Measurements from ENCODE around the gene APBB2.

The APBB2 gene

DNA sequence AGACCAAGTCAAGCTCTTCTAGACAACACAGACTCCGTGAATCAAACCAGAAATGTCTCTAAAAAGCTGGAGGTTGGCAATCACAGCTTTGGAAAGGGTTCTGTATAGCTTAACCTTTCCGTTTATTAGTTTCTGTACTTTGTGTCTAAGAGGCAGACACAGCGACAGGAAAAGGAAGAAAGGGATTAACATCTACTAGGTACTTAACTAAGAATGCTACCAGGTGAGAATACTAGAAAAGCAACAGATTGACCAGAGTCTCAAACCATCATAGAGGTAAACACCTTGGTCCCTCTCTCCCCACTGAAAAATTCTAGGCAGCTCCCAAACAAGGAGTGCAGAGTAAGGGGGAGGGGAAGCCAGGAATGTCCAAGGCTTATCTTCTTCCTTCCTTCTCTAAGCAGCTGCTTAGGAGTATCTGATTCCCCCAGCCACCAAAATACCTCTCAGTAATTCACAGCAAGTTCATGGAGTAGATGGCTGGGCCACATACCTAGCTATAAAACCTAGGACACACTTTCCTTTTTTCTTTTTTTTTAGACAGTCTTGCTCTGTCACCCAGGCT is 80.8 kb downstream of the APBB2 start:
- DNase-seq: no peak

DNA sequence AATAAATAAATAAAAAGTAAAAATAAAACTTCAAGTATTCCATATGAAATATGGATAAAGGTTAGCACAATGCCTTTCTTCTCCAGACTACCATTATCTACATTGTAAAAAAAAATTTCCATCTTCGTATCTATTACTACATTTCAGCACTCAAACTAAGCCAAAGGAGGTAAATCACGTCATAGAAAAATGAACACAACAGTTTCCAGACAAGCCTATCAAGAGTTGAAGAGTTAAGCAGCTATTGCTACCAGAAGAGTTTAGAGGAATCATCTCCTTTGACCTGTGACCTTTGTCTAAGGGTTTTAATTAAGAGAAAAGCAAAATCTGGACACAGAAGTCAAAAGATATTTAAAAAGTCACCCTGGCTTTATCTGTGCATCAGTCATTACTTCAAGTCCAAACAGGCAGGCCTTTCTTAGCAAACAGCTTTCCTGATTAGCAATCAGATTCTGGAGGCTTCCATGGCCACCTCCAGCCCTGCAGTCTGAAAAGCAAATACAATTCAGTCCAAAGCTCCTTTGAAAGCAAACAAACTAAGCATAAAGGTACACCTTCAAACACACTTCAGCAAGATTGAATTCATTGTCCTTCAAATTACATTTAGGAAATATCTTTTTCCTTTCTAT is 82.2 kb downstream of the APBB2 start:
- no peak for DNase-seq

DNA sequence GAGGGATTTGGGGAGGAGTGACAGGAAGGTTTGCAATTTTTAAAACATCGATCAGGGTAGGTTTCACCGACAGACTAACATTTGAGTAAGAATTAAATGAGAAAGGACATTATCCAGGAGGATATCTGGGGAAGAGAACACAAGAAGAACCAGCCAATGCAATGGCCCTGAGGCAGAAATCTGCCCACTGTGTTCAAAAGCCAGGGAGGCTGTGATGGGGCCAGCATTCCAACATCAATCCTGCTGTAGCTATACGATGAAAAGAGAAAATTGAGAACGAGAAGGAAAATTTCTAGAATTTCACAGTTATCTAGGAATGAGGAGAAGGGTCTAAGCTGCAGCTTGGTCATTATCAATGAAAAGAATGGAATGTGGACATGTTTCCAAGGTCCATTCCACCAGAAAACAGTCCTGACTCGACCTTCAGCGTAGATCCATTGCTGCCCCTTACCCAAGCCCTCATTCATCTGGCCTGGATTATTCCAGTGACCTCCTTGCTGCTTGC is 84.4 kb downstream of the APBB2 start:
- no peak for DNase-seq

DNA sequence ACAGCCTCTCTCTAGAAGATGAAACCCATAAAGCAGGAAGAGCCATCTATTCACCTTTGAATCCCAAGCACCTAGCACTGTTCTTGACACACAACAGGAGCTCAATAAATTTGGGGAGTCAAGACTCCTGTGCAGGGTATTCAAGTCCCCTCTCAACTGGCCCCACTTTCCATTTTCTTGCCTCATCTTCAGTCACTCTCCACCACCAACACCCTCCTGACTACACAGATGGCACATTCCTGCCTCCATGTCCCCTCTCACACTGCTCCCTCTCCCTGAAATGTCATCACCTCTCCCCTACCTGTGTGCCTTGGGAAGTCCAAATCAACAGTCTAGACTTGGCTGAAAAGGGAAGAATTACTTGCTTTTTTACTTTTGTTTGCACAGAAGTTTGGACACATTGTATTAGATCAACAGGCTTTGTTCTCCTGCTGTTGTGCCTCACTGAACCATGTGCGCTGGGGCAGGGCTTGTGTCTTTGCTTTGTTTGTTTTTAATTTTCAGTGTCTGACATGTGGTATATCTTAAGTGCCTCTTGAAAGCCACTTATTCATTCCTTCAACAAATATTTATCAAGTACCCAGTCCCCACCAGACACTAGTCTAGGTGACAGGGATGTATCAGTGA is 85.1 kb downstream of the APBB2 start:
- DNase-seq: no peak

DNA sequence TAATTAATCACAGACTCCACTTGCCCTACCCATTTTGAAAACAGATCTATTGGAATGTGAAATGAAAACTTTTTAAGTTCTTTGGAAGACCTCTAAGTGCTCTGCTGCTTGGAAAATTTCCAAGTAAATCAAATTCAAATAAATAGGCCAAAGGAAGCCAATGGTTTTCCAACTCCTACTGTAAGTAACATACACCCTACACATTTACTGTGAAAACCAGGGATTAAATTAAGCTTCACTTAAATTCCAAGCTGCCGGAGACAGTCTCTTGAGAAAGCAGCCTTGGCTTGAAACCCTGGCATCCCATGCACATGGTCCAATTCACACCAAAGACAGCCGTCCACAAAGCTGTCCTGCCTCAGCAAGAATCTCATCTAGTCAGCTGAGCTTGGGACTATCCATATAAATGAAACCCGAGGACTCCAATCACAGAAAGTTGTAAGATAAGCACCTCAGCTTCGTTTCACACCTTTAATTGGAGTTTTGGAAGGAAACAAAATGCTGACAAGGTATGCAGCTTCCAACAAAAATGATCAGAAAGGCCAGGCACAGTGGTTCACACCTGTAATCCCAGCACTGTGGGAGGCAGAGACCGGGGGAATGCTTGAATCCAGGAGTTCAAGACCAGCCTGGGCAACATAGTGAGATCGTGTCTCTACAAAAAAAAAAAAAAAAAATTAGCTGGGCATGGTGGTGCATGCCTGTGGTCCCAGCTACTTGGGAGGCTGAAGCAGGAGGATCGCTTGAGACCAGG is 88.6 kb downstream of the APBB2 start:
- no peak for DNase-seq

DNA sequence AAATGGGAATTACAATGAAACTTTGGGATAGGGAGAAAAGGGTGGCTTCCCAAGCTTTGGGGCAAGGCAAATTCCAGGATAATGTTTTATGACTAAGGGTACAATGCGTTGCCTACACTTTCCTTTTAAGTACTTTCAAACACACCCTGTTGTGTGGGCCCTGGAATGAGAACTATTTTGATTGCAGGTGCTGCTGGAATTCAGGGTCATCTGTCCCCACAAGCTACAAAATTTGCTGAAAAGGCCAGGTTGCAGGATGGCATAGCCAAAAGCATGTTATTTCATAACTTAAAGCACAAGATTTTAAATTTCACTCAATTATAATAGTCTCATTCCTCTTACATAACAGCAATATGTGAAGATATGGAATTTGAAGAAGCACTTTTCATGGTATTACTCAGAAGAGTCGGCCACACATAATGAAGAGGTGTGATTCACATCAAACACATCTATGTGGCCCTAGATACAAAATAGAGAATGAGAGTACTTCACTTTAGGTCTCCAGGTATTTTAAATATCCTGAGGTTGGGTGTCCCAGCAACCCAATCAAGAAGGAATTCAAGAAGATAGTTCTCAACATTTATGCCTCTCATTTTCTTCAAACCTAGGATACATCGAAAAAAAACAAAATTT is 89.3 kb downstream of the APBB2 start:
- DNase-seq: no peak

DNA sequence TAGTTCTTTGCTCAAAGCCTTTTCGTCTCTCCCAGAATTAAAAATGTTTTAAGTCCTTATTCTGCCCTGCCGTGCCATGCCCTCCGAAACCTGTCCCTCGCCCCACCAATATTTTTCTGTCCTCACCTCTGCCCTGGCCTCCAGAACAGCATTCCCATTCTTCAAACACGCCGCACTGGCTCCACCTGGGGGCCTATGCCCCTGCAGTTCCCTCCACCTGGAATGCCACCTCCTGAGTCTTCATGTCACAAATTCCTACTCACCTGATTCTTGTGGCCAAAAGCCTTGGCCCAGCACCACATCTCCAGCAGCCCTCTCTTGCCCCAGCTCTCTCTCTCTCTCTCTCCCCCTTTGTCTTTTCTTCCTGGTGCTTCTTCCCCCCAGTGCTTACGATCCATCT is 91.6 kb downstream of the APBB2 start:
- DNase-seq: no peak

DNA sequence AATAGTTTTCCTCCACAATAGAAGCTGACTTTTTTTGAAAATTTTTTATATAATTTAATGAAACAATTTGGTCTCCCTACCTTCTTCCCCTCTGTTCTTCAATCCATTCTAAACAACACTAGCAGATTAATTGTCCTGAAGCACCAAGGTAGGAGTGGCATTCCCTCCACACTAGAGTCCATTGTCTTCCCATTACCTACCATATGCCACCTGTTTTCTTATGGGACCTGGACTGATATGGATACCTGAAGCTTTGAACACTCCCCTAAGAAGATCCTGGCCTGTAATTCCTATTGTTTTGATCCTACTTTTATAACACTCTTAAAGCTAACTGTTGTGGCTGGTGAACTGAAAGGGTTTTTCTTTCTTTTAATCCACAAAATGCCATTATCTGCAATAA is 92.0 kb downstream of the APBB2 start:
- DNase-seq: no peak

DNA sequence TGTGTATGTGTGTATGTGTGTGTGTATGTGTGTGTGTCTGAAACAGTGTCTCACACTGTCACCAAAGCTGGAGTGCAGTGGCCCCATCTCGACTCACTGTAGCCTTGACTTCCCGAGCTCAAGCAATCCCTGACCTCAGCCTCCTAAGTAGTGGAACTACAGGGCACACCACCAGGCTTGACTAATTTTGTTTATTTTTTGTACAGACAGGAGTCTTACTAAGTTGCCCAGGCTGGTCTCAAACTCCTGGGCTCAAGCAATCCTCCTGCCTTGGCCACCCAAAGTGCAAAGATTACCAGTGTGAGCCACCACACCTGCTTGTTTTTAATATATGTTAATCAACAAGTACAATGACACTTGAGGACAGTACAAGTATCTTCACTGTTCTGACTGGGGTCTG is 92.4 kb downstream of the APBB2 start:
- no peak for DNase-seq

DNA sequence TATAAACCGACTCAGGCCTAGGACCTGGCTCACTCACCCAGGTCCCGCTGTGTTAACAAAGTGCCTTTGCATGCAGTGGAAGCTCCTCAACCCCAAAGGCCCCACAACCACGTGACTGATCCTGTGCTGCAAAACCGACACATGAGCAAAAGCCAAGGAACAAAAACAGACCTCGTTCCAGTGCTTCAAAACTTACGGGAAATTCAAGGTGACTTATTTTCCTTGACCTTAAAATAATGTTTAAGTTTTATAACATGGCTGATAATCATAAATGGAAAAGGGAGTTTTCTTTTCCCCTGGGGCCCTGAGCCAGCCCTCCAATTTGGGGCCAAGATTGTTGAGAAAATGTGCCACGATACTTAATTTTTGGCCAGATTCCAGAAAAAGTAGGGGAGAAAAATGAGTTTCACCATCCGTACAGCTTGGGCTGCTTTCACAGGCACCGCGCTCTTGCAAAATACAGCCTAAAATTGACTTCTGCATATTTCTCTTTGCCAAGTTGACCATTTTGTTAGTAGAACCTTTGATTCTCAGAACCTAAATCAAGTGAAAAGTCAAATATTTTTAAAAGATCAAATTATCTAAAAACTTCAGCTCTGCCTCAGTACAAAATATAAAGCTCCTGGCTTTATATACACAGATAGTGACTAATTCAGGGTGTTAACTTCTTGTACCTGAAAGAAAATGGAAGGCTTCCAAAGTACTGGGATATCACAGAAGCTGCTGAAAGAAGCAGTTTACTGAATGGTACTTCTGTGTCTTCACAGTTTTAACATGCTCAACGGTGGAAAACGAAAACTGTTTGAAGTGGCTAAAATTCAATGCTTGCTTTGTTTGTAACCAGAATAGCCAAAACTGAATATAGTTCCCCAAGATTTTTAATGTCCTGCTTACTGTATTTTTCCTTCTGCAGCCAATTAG is 93.8 kb downstream of the APBB2 start:
- no peak for DNase-seq

DNA sequence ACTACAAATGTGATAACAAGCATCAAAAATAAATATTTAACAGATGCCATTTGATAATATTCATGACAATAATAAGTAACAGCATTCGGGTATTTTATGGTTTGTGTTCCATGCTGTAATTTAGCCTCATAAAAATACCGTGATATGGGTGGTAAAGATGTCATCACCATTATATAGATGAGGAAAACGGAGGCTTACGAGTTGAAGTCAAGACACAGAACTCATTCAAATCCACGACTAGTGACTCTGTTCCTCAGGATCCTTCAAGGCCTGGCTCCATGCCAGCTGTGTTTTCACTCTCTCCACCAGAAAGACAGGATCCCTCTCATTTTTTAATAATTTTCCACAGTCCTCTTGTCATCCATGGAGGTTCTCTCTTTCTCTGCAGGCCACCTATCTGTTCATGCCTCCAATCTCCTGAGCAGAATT is 94.5 kb downstream of the APBB2 start:
- DNase-seq: no peak

DNA sequence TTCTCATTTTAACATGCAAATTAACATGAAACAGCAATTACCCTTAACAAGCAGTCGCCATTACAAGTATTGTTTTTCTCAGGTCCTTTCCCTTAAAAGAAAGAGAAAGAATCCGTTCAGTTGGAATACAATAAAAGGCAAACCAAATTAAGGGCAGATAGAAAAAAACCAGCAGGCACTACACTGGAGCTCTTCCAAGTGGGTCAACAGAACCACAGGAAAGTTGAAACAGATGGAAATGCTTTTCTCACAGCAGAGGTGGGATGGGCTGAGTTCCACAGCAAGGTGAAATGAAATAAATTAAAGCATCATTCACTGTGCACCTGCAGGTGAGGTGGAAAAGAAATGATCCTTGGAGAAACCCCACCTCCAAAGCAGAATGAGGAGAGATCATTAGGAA is 102.6 kb downstream of the APBB2 start:
- DNase-seq: no peak

DNA sequence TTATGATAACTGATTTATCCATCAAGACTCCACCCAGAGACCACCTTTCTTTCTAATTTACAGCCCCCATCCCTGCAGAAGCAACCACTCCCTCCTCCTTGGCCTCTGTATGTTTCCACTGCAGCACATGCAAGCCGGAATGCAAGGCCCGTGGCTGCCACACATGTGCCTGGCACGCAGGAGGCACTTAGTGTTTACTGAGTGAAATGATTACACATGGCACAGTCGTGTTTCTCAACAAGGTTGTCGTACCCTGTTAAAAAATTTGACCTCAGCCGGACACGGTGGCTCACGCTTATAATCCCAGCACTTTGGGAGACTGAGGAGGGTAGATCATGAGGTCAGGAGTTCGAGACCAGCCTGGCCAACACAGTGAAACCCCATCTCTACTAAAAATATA is 104.3 kb downstream of the APBB2 start:
- no peak for DNase-seq

DNA sequence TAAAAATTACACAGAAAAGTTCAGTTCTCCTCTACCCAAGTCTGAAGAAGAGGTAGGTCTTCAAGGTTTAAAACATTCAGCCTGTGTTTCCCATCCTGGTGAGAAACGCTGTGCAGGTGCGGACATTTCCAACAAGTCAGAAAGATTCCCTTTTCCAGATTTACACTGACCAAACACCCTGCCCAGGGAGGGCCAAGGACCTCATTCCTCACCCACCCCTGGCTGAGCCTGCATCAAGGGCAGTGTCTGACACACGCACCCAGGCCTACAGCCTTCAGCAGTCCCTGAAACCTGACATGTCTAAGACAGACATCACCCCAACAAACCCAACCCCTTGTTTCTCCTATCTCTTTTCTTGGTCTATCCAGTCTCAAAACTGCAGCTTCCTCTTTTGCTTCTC is 105.9 kb downstream of the APBB2 start:
- no peak for DNase-seq

DNA sequence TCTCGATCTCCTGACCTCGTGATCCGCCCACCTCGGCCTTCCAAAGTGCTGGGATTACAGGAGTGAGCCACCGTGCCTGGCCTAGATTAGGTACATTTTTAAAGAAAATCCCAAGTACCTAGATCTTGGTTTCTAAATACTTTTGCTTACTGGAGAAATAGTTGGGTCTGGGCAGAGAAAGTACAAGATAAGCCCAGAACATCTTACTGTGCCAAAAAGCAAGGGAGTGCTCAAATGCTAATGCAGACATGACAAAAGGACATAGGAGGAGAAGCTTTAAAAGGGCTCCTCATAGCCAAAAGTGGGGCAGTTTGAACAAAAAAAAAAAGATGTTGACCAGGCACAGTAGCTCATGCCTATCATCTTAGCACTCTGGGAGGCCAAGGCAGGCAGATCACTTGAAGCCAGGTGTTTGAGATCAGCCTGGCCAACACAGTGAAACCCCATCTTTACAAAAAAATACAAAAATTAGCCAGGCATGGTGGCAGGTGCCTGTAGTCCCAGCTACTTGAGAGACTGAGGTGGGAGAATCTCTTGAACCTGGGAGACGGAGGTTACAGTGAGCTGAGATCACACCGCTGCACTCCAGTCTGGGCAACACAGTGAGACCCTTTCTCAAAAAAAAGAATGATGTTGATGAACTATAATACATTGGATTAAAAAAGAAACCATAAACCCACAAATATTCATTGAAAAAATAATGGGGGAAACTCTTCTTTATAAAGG is 107.5 kb downstream of the APBB2 start:
- no peak for DNase-seq

DNA sequence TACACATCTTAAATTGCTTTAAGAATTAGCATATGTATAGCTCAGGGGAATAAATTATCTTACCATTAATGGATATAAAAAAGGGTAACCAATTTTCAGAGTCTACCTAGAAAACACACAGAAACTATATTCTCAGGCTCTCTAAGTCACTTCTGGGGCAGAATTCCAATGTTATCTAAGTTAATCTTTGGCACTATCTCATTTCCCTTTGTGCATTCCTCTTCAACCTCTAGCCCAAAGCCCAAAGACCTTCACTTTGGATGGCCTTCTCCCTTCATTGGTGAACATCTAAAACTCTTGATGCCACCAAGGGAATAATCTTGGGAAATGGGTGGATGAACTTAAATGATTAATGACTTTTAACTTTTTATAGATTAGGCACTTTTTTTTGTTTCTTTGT is 108.3 kb downstream of the APBB2 start:
- DNase-seq: no peak

DNA sequence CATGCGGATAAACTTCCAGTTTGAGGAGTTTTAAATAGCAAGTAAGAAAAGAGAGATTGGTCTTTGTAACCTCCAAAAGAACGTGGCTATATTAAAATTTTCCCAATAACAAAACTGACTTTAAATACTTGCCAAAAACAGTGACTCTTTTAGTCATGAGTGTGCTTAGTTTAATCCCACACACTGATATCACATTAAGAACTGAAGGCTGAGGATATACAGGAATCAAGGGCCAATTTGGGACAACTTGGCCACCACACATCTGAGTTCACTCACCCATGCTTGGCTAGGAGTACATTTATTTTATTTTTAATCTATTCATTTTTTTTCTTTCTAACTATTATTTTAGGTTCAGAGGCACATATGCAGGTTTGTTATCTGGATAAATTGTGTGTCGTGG is 110.2 kb downstream of the APBB2 start:
- DNase-seq: no peak

DNA sequence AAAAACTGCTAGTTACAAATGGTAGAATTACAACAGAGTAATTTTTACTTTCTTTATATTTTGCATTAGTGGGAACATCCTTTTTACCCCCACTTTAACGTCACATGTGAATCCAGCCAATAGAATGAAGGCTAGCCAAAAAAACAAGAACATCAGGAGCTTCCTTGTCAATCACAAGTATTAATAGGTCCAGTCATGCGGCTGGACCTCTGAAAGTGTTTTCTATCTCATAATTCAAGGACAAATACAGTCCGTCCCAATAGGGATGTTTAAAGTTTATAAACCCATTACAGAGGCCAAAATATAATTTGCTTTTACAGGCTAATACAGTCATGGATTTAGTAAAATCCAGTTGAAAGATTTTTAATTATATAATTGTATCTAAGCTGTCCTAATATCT is 110.7 kb downstream of the APBB2 start:
- DNase-seq: no peak

DNA sequence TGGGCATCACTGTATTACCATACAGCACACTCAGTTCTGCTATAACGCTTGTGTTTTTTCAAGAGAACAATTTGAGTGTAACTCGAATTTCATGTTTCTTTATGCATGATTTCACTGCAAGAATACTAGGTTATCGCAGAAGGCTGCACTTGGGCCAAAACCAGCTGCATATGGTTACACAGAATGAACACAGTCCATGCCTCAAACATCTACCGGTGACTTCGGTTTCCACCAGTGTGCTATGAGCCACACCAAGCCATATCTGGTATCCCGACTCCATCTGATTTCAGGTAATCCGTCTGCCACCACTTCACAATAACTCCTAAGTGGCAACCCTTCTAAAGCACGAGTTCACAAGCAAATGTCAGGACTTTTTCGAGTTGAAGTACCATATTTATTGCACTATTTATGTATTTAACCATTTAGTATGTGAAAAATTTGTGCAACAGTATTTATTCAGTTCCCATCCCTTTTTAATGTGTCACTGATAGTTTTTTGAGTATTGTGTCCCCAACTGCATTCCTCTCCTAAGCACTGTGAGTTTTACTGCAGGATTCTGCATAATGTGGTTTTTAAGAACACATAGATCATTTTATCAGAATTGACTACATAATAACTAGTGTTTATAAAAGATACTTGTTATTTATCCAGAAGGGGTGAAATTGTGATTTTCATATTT is 111.8 kb downstream of the APBB2 start:
- no peak for DNase-seq

DNA sequence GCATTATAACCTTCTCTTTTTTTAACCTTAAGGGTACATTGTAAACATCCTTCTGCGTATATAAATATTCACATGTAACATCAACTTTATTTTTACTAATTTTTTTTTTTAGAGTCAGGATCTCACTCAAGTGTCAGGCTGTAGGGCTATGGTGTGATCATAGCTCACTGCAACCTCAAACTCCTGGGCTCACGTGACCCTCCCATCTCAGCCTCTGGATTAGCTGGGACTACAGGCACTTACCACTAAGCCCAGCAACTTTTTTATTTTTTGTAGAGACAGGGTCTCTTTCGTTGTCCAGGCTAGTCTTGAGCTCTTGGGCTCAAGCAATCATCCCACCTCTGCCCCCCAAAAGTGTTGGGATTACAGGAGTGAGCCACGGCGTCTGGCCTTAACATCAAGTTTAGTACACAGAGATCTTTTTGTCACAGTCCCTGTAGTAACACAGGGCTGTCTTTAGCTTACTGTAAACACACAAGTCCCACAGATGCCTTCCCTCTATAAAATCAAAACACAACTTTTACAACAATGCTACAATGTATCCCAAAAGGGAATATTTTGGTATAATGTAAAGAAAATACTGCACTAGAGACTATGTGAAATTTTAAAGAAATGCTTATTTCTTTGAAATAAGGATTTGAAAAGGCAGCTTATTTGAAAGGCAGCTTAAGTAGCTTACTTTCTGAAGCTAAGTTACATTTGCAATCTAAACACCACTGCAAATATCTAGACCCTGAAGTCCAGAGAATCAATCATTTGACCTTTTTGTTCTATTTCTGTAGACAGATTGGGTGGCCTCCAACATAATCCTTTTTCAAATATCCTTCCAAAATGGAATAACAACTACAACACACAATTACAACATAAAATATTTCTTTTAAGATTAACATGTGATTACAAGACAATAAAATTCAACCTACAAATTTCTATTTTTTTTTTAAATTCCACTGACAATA is 116.0 kb downstream of the APBB2 start:
- no peak for DNase-seq

Data from activated naive CD4-positive, alpha-beta T cell treated with Interleukin-2 at 50 U/mL for 16 hours (primary cell).